Measurements from ENCODE around the gene CUBN.
A peak's percentile ranks its signal among the peaks of the same experiment; 100 is the strongest.

The CUBN gene

GRCh38 chr10:16905320-16905719 lies 224.3 kb downstream of the CUBN start:
- no peaks in the 10 kb centered on the region for H3K36me3 ChIP-seq (ENCODE audit: control insufficient read depth, insufficient read depth, low read length)

GRCh38 chr10:16904639-16905061 lies 225.0 kb downstream of the CUBN start:
- Histone ChIP-seq H2AK5ac (ENCODE audit: low read length) (no peak overlapping the region), H3K4me2 (ENCODE audit: low read length) (no peak overlapping the region), H3K4me3 (ENCODE audit: low read length) (no peak overlapping the region), H2BK5ac (ENCODE audit: low read length) (no peak overlapping the region), H3K9ac (ENCODE audit: low read length) (no peak overlapping the region), H3K4ac (ENCODE audit: low read depth, low read length) (no peak overlapping the region), H3K18ac (ENCODE audit: low read length) (no peak overlapping the region), H3K79me1 (ENCODE audit: low read length) (no peaks in the 10 kb centered on the region), H4K8ac (ENCODE audit: low read depth, low read length) (no peak overlapping the region), H3K27me3 (ENCODE audit: insufficient read depth, low read length, poor library complexity) (no peaks in the 10 kb centered on the region), H3K79me2 (ENCODE audit: control insufficient read depth, insufficient read depth, low read length) (no peaks in the 10 kb centered on the region), H3K27ac (ENCODE audit: low read depth, low read length) (no peak overlapping the region), H4K5ac (ENCODE audit: low read length) (no peak overlapping the region), H3K36me3 (ENCODE audit: control insufficient read depth, insufficient read depth, low read length) (no peaks in the 10 kb centered on the region), H3K56ac (ENCODE audit: low read length) (no peak overlapping the region), H3K23ac (ENCODE audit: low read length) (no peak overlapping the region), H2BK15ac (replicated peaks; ENCODE audit: low read depth) (no peak overlapping the region), H2BK120ac (ENCODE audit: low read depth, low read length) (no peak overlapping the region), H3K4me1 (ENCODE audit: control insufficient read depth, low read depth, low read length) (no peaks in the 10 kb centered on the region)
- WGBS (ENCODE audit: extremely low coverage, insufficient coverage, low lambda C conversion rate) = no CpG with 5 or more reads among the region's 4 CpGs
- DNase-seq = no peak

More at GRCh38 chr10:16905320-16905719, 224.3 kb downstream of the CUBN start:
- H2AK5ac ChIP-seq (ENCODE audit: low read length) = no peak overlapping the region
- H3K4ac ChIP-seq (ENCODE audit: low read depth, low read length) = no peak overlapping the region
- H3K79me2 ChIP-seq (ENCODE audit: control insufficient read depth, insufficient read depth, low read length) = no peaks in the 10 kb centered on the region
- H3K4me3 ChIP-seq (ENCODE audit: low read length) = no peak overlapping the region
- H3K4me2 ChIP-seq (ENCODE audit: low read length) = no peak overlapping the region
- H2BK15ac ChIP-seq (replicated peaks; ENCODE audit: low read depth) = no peak overlapping the region
- H3K56ac ChIP-seq (ENCODE audit: low read length) = no peak overlapping the region
- H3K27ac ChIP-seq (ENCODE audit: low read depth, low read length) = no peak overlapping the region
- no peak overlapping the region for H3K23ac ChIP-seq (ENCODE audit: low read length)
- no peak overlapping the region for H2BK120ac ChIP-seq (ENCODE audit: low read depth, low read length)
- no peak overlapping the region for H4K5ac ChIP-seq (ENCODE audit: low read length)
- H3K9ac ChIP-seq (ENCODE audit: low read length) = no peak overlapping the region
- H3K79me1 ChIP-seq (ENCODE audit: low read length) = no peaks in the 10 kb centered on the region
- no peaks in the 10 kb centered on the region for H3K4me1 ChIP-seq (ENCODE audit: control insufficient read depth, low read depth, low read length)
- WGBS (ENCODE audit: extremely low coverage, insufficient coverage, low lambda C conversion rate) = no CpG with 5 or more reads among the region's 8 CpGs
- no peak for DNase-seq
- no peaks in the 10 kb centered on the region for H3K27me3 ChIP-seq (ENCODE audit: insufficient read depth, low read length, poor library complexity)
- H4K8ac ChIP-seq (ENCODE audit: low read depth, low read length) = no peak overlapping the region
- no peak overlapping the region for H2BK5ac ChIP-seq (ENCODE audit: low read length)
- no peak overlapping the region for H3K18ac ChIP-seq (ENCODE audit: low read length)

GRCh38 chr10:16904049-16904448 lies 225.6 kb downstream of the CUBN start:
- Histone ChIP-seq H2AK5ac (ENCODE audit: low read length) (no peak overlapping the region), H3K23ac (ENCODE audit: low read length) (no peak overlapping the region), H3K79me2 (ENCODE audit: control insufficient read depth, insufficient read depth, low read length) (no peaks in the 10 kb centered on the region), H2BK15ac (replicated peaks; ENCODE audit: low read depth) (no peak overlapping the region), H4K8ac (ENCODE audit: low read depth, low read length) (no peak overlapping the region), H3K79me1 (ENCODE audit: low read length) (no peaks in the 10 kb centered on the region), H3K4me1 (ENCODE audit: control insufficient read depth, low read depth, low read length) (no peaks in the 10 kb centered on the region), H3K27me3 (ENCODE audit: insufficient read depth, low read length, poor library complexity) (no peaks in the 10 kb centered on the region), H3K4me2 (ENCODE audit: low read length) (no peak overlapping the region), H3K9ac (ENCODE audit: low read length) (no peak overlapping the region), H4K5ac (ENCODE audit: low read length) (no peak overlapping the region), H3K4ac (ENCODE audit: low read depth, low read length) (no peak overlapping the region), H3K18ac (ENCODE audit: low read length) (no peak overlapping the region), H3K27ac (ENCODE audit: low read depth, low read length) (no peak overlapping the region), H3K36me3 (ENCODE audit: control insufficient read depth, insufficient read depth, low read length) (no peaks in the 10 kb centered on the region), H3K4me3 (ENCODE audit: low read length) (no peak overlapping the region), H3K56ac (ENCODE audit: low read length) (no peak overlapping the region), H2BK120ac (ENCODE audit: low read depth, low read length) (no peak overlapping the region), H2BK5ac (ENCODE audit: low read length) (no peak overlapping the region)
- DNase-seq = no peak

- no peaks in the 10 kb centered on the region for H3K4me1 ChIP-seq (ENCODE audit: control insufficient read depth, low read depth, low read length)
These were observed 227.0 kb downstream of the CUBN start for GRCh38 chr10:16902606-16903005.

GRCh38 chr10:16901106-16901505 lies 228.5 kb downstream of the CUBN start:
- H3K79me1 ChIP-seq (ENCODE audit: low read length) = no peaks in the 10 kb centered on the region
- H2AK5ac ChIP-seq (ENCODE audit: low read length) = no peak overlapping the region
- no peak overlapping the region for H3K4me3 ChIP-seq (ENCODE audit: low read length)
- no peak overlapping the region for H4K8ac ChIP-seq (ENCODE audit: low read depth, low read length)
- no peak overlapping the region for H2BK120ac ChIP-seq (ENCODE audit: low read depth, low read length)
- H3K36me3 ChIP-seq (ENCODE audit: control insufficient read depth, insufficient read depth, low read length) = no peaks in the 10 kb centered on the region
- H3K56ac ChIP-seq (ENCODE audit: low read length) = no peak overlapping the region
- H3K27ac ChIP-seq (ENCODE audit: low read depth, low read length) = no peak overlapping the region
- H4K5ac ChIP-seq (ENCODE audit: low read length) = no peak overlapping the region
- H3K4me1 ChIP-seq (ENCODE audit: control insufficient read depth, low read depth, low read length) = no peaks in the 10 kb centered on the region
- no peak overlapping the region for H3K18ac ChIP-seq (ENCODE audit: low read length)
- no peaks in the 10 kb centered on the region for H3K79me2 ChIP-seq (ENCODE audit: control insufficient read depth, insufficient read depth, low read length)
- DNase-seq = no peak
- no peak overlapping the region for H2BK5ac ChIP-seq (ENCODE audit: low read length)
- peaks cover 2% of the 10 kb centered on the region for H3K27me3 ChIP-seq (ENCODE audit: insufficient read depth, low read length, poor library complexity)
- no CpG with 5 or more reads among the region's 2 CpGs for WGBS (ENCODE audit: extremely low coverage, insufficient coverage, low lambda C conversion rate)
- H3K23ac ChIP-seq (ENCODE audit: low read length) = no peak overlapping the region
- no peak overlapping the region for H3K9ac ChIP-seq (ENCODE audit: low read length)
- H3K4ac ChIP-seq (ENCODE audit: low read depth, low read length) = no peak overlapping the region
- H3K4me2 ChIP-seq (ENCODE audit: low read length) = no peak overlapping the region
- no peak overlapping the region for H2BK15ac ChIP-seq (replicated peaks; ENCODE audit: low read depth)

More at GRCh38 chr10:16902606-16903005, 227.0 kb downstream of the CUBN start:
- H3K4me3 ChIP-seq (ENCODE audit: low read length) = no peak overlapping the region
- no peak overlapping the region for H4K8ac ChIP-seq (ENCODE audit: low read depth, low read length)
- no peak overlapping the region for H3K56ac ChIP-seq (ENCODE audit: low read length)
- H2AK5ac ChIP-seq (ENCODE audit: low read length) = no peak overlapping the region
- H3K23ac ChIP-seq (ENCODE audit: low read length) = no peak overlapping the region
- H3K18ac ChIP-seq (ENCODE audit: low read length) = peak overlapping the region; percentile 28
- no peak overlapping the region for H2BK120ac ChIP-seq (ENCODE audit: low read depth, low read length)
- WGBS (ENCODE audit: extremely low coverage, insufficient coverage, low lambda C conversion rate) = no CpG with 5 or more reads among the region's 1 CpG
- H2BK5ac ChIP-seq (ENCODE audit: low read length) = no peak overlapping the region
- H3K79me1 ChIP-seq (ENCODE audit: low read length) = no peaks in the 10 kb centered on the region
- no peaks in the 10 kb centered on the region for H3K36me3 ChIP-seq (ENCODE audit: control insufficient read depth, insufficient read depth, low read length)
- H3K27me3 ChIP-seq (ENCODE audit: insufficient read depth, low read length, poor library complexity) = peaks cover 2% of the 10 kb centered on the region
- H3K4ac ChIP-seq (ENCODE audit: low read depth, low read length) = no peak overlapping the region
- no peak overlapping the region for H4K5ac ChIP-seq (ENCODE audit: low read length)
- peak; percentile 13 for DNase-seq
- no peak overlapping the region for H3K27ac ChIP-seq (ENCODE audit: low read depth, low read length)
- H2BK15ac ChIP-seq (replicated peaks; ENCODE audit: low read depth) = no peak overlapping the region
- H3K4me2 ChIP-seq (ENCODE audit: low read length) = no peak overlapping the region
- H3K79me2 ChIP-seq (ENCODE audit: control insufficient read depth, insufficient read depth, low read length) = no peaks in the 10 kb centered on the region
- no peak overlapping the region for H3K9ac ChIP-seq (ENCODE audit: low read length)

GRCh38 chr10:16896993-16897392 lies 232.6 kb downstream of the CUBN start:
- no CpG with 5 or more reads among the region's 3 CpGs for WGBS (ENCODE audit: extremely low coverage, insufficient coverage, low lambda C conversion rate)
- H3K4me1 ChIP-seq (ENCODE audit: control insufficient read depth, low read depth, low read length) = no peaks in the 10 kb centered on the region
- no peak overlapping the region for H3K4me3 ChIP-seq (ENCODE audit: low read length)
- DNase-seq = no peak
- H2AK5ac ChIP-seq (ENCODE audit: low read length) = no peak overlapping the region
- H3K27me3 ChIP-seq (ENCODE audit: insufficient read depth, low read length, poor library complexity) = peaks cover 2% of the 10 kb centered on the region
- H3K56ac ChIP-seq (ENCODE audit: low read length) = no peak overlapping the region
- no peak overlapping the region for H3K27ac ChIP-seq (ENCODE audit: low read depth, low read length)
- no peak overlapping the region for H2BK15ac ChIP-seq (replicated peaks; ENCODE audit: low read depth)
- H3K9ac ChIP-seq (ENCODE audit: low read length) = no peak overlapping the region
- no peak overlapping the region for H4K8ac ChIP-seq (ENCODE audit: low read depth, low read length)
- H3K18ac ChIP-seq (ENCODE audit: low read length) = no peak overlapping the region
- H3K4ac ChIP-seq (ENCODE audit: low read depth, low read length) = no peak overlapping the region
- no peaks in the 10 kb centered on the region for H3K36me3 ChIP-seq (ENCODE audit: control insufficient read depth, insufficient read depth, low read length)
- H3K23ac ChIP-seq (ENCODE audit: low read length) = no peak overlapping the region
- H3K79me1 ChIP-seq (ENCODE audit: low read length) = no peaks in the 10 kb centered on the region
- no peaks in the 10 kb centered on the region for H3K79me2 ChIP-seq (ENCODE audit: control insufficient read depth, insufficient read depth, low read length)
- no peak overlapping the region for H2BK120ac ChIP-seq (ENCODE audit: low read depth, low read length)
- H3K4me2 ChIP-seq (ENCODE audit: low read length) = no peak overlapping the region
- no peak overlapping the region for H2BK5ac ChIP-seq (ENCODE audit: low read length)
- H4K5ac ChIP-seq (ENCODE audit: low read length) = no peak overlapping the region
